ENCODE measurements around the gene IL36RN. TPM values are rescaled to one million over a fixed set of nuclear protein-coding genes. Genes with fewer than 3 reads are reported as not detected.

The IL36RN gene
- total RNA-seq, 1 donor from 2014 or later, result 0.85 TPM

- peaks cover 24% of the 10 kb centered on the region for H3K27me3 Mint-ChIP-seq (ENCODE audit: low read depth)
- DNase-seq (ENCODE audit: low spot score in 2 of 2, unreplicated experiment in 2 of 2), result no peak
Observed at GRCh38 chr2:113046465-113046864, 12.5 kb upstream of the IL36RN start.

GRCh38 chr2:113050921-113051895, 7.8 kb upstream of the IL36RN start:
- peaks cover 58% of the 10 kb centered on the region for H3K9me3 Mint-ChIP-seq
- H3K4me3 Mint-ChIP-seq, result no peak overlapping the region
- TF ChIP-seq CTCF (IDR thresholded peaks at IDR 0.05; ENCODE audit: unreplicated experiment), result no peak
- H3K36me3 Mint-ChIP-seq, result no peaks in the 10 kb centered on the region
- H3K27ac Mint-ChIP-seq, result no peak overlapping the region
- DNase-seq (ENCODE audit: low spot score in 2 of 2, unreplicated experiment in 2 of 2), result no peak
- peaks cover 10% of the 10 kb centered on the region for H3K27me3 Mint-ChIP-seq (ENCODE audit: low read depth)
- H3K4me1 Mint-ChIP-seq, result no peaks in the 10 kb centered on the region

More at GRCh38 chr2:113046465-113046864, 12.5 kb upstream of the IL36RN start:
- H3K4me3 Mint-ChIP-seq, result no peak overlapping the region
- no peak overlapping the region for H3K27ac Mint-ChIP-seq
- TF ChIP-seq CTCF (IDR thresholded peaks at IDR 0.05; ENCODE audit: unreplicated experiment), result no peak
- H3K4me1 Mint-ChIP-seq, result no peaks in the 10 kb centered on the region
- no peaks in the 10 kb centered on the region for H3K36me3 Mint-ChIP-seq
- peaks cover 38% of the 10 kb centered on the region for H3K9me3 Mint-ChIP-seq

- DNase-seq (ENCODE audit: low spot score in 2 of 2, unreplicated experiment in 2 of 2), result no peak
- no peak for TF ChIP-seq CTCF (IDR thresholded peaks at IDR 0.05; ENCODE audit: unreplicated experiment)
- Mint-ChIP-seq H3K27ac (no peak within 1 kb of the TSS), H3K27me3 (ENCODE audit: low read depth) (peaks cover 10% of the 10 kb centered on the region), H3K4me3 (no peak within 1 kb of the TSS), H3K4me1 (no peaks in the 10 kb centered on the region), H3K36me3 (no peaks in the 10 kb centered on the region), H3K9me3 (peaks cover 55% of the 10 kb centered on the region)
Observed at GRCh38 chr2:113052396-113052917, 6.5 kb upstream of the IL36RN start, which contains the start of gene IL36B. TSS of gene IL36B (minus strand) at chr2:113052867.

- peaks cover 8% of the 10 kb centered on the region for H3K4me1 Mint-ChIP-seq
- no peaks in the 10 kb centered on the region for H3K36me3 Mint-ChIP-seq
- H3K27ac Mint-ChIP-seq, result no peak overlapping the region
- no peak for TF ChIP-seq CTCF (IDR thresholded peaks at IDR 0.05; ENCODE audit: unreplicated experiment)
- no peak overlapping the region for H3K4me3 Mint-ChIP-seq
- H3K27me3 Mint-ChIP-seq (ENCODE audit: low read depth), result peaks cover 7% of the 10 kb centered on the region
- peaks cover 51% of the 10 kb centered on the region for H3K9me3 Mint-ChIP-seq
- DNase-seq (ENCODE audit: low spot score in 2 of 2, unreplicated experiment in 2 of 2), result no peak
Observed at GRCh38 chr2:113053666-113054065, 5.3 kb upstream of the IL36RN start.

- peaks cover 48% of the 10 kb centered on the region for H3K9me3 Mint-ChIP-seq
- DNase-seq (ENCODE audit: low spot score in 2 of 2, unreplicated experiment in 2 of 2), result no peak
- no peak overlapping the region for H3K27ac Mint-ChIP-seq
- H3K4me3 Mint-ChIP-seq, result no peak overlapping the region
- H3K36me3 Mint-ChIP-seq, result no peaks in the 10 kb centered on the region
- no peak for TF ChIP-seq CTCF (IDR thresholded peaks at IDR 0.05; ENCODE audit: unreplicated experiment)
- peaks cover 4% of the 10 kb centered on the region for H3K27me3 Mint-ChIP-seq (ENCODE audit: low read depth)
- peaks cover 9% of the 10 kb centered on the region for H3K4me1 Mint-ChIP-seq
Observed at GRCh38 chr2:113054066-113054465, 4.9 kb upstream of the IL36RN start.

Measured in mesothelial cell of epicardium (in vitro differentiated cells).